Activated T-cell treated with anti-CD3 and anti-CD28 coated beads for 4 hours (primary cell): ENCODE measurements around the gene NTN1.
"Not testable (repeated sequence)": the region's sequence is repeated elsewhere in the genome, so short reads cannot be mapped to it uniquely, and the experiment has no call there.

Experiments used
- DNase-seq: peaks from one replicate; pipeline ENCODE4 v3.0.0-alpha.2; 2020

NTN1 gene

DNA sequence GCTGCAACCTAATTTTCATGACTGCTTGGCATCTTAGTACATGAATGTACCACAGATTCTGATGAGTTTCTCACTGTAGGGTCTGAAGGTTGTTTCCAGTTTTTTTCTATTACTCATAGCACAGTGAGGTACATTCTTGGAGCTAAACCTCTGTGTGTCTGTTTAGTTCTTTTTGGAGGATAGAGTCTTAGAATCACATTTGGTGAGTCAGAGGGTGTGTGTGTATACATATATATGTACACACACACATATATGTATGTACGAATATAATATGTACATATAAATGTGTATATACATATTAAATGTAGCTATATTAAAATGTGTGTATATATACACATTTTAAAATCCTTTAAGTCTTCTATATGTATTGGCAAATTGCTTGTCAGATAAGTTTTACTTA, 72.9 kb downstream of the NTN1 start:
- no peak for DNase-seq

DNA sequence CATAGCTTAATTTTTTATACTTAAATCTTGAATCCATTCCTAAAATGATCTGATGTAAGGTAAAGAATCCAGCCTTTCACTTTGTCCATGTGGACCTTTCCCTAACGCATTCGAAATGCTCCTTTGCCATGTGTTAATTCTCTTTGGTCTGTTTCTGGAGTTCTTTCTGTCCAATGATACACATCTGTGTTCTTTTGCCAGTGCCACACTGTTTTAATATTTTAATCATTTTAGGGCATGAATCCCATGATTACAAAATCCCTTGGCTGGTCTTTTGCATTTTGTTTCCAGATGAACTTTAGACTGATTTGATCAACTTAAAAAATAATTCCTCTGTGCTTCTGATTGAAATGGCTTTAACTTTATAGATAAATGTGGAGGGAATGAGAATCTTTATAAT, 74.1 kb downstream of the NTN1 start:
- no peak for DNase-seq

DNA sequence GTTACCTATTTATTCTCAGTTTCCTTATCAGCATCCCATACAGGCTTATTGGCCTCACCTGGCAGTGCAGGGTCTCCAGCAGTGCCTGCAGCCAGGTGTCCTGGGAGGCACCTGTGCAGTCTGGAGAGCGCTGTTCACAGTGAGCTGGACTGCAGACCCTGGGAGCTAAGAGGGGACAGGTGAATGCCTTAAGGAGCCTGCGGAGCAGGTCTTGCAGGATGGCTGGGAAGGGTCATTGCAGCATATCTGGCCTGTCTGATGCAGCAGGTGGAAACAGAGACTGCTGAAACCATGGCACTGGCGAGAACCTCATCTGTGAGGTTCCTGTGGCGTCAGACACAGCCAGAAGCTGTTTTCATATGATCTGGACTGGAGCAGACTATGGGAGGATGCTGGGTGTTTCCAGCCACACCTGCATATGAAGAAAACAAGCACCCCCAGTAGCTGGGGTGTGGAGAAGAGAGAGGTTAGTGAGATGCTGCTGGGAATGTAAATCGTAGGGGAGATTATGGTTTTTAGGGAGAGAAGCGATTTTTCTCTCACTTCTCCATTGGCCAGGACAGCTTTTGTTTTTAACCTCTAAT, 77.0 kb downstream of the NTN1 start:
- no peak for DNase-seq

DNA sequence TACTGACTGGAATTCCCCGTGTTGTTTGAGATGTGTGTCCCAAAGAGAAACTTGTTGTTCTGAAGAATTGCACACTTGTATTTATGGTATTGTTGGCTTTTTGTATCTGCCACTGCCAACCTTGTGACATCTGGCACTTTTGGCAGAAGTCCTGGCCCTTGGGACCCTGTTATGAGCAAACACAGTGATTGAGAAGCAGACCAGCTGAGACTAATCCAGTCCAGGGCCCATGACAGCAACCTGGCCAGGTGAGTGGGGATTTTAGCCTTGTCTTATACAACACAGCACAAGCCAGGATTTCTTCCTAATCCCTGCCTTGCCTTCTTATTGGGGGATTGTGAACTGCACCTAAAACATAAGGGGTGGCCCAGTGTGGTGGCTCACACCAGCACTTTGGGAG, 80.0 kb downstream of the NTN1 start:
- DNase-seq, result no peak

DNA sequence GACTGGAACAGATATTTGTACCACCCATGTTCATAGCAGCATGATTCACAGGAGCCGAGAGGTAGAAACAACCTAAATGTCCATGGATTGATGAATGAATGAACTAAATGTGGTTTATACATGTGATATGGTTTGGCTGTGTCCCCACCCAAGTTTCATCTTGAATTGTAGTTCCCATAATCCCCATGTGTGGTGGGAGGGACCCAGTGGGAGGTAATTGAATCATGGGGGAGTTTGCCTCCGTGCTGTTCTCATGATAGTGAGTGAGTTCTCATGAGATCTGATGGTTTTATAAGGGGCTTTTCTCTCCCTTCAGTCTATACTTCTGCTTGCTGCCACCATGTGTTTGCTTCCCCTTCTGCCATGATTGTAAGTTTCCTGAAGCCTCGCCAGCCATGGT, 81.9 kb downstream of the NTN1 start:
- not testable (repeated sequence) for DNase-seq

DNA sequence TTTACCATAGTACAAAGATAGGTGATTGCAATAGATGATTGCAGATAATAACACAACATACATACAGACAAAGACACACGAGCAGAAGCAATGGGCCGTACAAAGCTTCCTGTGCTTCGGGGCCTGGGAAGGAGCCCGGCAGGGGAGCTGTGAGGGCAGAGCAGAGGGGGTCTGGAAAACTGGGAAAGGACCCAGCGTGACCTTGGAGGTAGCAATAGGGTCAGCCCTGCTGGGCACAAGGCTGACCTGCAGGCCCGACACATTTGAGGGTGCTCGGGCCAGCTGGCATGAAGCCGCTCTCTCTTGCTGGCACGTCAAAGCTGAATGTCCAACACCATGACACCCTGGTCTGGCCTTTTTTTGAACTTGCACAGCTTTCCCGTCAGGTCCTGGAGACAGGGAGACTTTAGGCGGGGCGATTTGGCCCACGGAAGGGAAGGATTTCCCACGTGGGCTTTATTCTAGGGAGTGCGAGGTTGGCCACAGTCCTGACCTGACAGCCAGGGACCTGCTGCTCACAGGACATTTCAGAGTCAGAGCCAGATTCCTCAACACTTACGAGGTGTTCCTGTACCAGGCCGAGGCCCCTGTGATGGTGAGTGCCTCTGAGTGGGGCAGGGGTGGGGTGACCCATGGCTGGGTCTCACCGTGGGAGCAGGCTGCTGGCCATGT, 83.2 kb downstream of the NTN1 start:
- no peak for DNase-seq

DNA sequence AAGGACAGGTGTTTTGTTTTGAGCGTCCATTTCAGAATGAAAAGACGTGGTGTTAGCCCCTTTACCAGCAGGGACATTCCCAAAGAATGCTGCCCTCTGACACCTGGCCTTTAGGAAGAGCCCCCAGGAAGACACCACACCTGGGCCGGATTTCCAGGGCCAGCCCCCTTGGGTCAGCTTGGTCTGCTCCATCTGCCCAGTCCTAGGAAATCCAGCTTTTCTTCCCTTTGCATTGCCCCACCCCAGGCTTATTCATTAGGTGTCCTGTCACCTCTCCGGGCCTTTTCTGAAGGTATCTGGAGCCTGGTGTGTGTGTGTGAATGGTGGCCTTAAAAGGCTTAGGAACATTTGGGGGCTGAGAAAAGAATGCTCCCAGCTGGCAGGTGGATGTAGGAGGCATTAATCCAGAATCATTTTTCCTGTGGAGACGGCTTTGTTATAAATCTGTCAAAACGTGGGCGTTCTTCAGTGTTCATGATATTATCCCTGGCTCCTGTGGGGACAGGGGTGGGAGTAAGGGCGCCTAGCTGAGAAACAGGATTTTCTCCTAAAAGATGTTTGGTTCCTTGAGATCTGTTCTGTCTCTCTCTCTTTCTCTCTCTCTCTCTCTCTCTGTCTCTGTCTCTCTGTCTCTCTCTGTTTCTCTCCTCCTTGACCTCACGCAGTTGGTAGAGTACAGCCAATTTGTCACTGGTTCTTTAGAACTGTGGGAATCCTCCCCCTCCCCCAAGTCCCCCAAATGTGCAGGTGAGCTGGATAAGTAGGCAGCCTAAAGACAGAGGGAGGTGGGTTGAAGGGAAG, 84.0 kb downstream of the NTN1 start:
- DNase-seq, result no peak

DNA sequence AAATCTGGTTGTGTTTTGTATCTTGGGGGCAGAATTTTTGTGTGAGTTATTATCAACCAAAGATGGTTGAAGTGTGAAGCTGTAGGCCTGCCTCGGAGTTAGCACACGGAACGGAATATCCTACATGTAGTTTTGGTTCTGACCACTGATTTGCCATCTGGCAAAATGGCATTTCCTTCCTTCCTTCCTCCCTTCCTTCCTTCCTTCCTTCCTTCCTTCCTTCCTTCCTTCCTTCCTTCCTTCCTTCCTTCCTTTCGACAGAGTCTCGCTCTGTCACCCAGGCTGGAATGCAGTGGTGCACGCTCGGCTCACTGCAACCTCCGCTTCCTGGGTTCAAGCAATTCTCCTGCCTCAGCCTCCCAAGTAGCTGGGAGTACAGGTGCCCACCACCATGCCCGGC, 85.0 kb downstream of the NTN1 start:
- DNase-seq, result not testable (repeated sequence)

DNA sequence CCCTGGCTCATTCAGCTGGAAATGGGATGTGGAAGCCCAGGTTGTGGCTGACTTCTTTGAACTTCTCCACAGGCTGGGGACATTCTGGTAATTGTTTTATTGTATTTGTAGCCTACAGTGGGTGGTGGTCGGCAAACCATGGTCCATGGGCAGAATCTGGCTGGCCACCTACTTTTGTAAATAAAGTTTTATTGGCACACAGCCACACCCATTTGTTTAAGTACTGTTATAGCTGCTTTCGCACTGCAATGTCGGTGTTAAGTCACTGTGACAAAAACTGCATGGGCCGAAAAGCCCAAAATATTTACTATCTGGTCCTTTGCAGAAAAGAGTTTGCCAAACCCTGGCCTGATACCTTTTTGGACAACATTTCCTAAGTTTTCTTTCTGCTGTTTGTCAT, 86.2 kb downstream of the NTN1 start:
- DNase-seq, result no peak

DNA sequence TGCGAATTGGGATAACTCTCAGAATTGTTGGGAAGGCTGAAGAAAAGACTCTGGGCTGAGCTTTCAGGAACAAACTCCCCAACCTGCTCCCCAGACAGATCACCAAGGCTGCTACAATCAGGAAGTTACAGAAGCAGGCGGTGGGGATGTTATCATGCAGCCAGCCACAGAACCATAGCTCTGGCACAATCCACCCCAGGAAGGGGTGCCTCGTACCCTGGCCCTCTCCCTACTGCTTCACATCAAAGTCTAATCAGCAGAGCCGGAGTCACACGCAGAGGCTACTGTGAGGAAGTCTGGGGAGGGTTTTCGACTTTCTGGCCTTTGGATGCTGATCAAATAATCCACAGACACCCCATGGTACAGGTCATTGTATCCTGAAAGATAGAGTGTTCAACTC, 86.8 kb downstream of the NTN1 start:
- DNase-seq, result no peak

DNA sequence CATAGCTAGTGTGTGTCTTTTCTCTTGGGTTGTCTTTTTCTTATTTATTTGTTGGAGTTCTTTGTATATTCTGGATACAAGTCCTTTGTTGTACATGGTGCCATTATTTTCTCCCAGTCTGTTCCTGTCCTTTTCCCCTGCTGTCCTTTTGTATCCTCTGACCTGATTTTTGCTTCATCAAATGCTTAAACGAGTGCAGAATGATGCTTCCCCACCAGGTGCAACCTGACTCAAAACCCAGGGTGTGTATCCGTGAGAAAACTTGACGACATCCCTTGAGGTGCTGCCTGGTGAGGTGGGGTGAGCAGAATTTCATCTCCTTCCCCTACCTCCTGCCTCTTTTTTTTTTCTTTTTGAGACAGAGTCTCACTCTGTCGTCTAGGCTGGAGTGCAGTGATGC, 88.6 kb downstream of the NTN1 start:
- no peak for DNase-seq

DNA sequence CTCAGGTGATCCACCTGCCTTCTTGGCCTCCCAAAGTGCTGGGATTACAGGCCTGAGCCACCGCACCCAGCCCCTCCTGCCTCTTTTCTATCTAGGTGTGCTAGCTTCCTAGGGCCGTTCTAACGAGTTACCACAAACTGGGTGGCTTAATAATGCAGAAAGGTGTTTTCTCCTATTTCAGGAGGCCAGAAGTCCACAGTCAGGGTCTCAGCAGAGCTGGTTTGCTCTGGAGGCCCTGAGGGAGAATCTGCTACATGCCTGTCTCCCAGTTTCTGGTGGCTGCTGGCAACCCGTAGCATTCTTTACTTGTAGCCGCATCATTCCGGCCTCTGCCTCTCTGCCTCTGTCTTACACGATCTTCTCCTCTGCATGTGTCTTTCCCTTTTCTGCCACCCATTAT, 89.2 kb downstream of the NTN1 start:
- no peak for DNase-seq

DNA sequence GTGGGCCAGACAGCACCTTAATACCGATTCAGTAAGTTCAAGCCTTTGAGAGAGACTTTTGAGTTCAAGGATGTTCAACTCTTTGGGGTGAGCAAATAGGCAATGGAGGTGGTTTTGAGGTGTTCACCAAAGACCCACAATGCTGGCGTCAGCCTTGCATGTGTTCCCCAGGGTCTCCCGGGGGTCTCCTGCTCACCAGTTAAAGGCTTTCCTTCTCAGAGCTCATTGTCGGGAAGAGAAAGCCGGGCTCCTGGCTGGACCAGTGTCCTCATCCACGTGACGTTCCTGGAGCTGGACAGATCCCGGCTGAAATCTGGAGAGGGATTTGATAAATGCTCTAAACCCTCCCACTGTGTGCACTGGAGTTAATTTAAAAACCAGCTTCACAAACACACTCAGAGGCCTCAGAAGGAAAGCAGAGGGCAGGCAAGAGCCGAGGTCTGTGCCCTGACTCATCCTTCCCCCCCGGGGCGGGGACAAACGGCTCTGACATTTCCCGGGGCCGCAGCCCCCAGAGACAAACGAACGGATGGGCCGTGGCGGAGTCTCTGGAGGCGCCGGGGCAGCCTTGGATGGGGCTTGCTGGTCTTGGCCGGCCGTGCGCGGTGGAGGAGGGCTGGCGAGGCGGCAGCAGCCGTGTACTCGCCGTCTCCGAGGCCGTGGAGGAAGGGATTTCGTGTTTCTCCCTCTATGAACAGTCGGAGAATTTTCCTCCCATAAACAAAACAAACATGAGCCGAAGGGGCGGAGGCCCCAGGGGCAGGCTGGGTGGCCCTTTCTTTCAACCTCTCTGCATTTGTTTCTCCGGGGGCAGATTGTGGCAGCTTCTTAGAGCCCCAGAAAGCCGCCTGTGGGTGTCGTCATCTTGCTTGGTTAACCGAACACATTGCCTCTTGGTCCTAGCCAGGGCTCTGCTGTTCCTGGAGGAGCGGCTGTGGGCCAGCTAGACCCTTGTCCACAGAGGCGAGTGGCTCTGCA, 94.2 kb downstream of the NTN1 start:
- DNase-seq, result peak; percentile 42

DNA sequence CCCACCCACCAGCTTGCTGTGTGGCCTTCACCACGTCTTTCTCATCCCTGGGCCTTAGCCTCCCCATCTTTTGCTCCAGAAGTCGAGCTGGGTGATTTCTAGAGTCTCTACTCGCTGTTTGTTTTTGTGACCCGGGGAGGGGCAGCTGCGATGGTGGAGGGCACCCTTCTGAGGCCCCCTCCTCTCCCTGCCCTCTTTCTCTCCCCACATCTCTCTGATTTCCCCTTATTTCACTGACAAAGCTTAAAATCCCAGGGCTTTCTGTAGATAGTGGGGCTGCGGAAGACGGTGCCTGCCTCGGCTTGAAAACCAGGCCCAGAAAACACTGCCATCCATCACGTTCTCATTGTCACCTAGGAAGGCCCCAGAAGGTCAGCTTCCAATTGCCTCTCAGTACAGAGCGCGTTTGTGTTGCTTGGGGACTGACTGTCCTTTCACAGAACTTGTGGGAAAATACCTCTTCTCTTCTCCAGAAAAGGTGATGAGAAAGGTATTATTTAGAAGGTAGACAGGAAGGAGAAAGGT, 95.1 kb downstream of the NTN1 start:
- no peak for DNase-seq

DNA sequence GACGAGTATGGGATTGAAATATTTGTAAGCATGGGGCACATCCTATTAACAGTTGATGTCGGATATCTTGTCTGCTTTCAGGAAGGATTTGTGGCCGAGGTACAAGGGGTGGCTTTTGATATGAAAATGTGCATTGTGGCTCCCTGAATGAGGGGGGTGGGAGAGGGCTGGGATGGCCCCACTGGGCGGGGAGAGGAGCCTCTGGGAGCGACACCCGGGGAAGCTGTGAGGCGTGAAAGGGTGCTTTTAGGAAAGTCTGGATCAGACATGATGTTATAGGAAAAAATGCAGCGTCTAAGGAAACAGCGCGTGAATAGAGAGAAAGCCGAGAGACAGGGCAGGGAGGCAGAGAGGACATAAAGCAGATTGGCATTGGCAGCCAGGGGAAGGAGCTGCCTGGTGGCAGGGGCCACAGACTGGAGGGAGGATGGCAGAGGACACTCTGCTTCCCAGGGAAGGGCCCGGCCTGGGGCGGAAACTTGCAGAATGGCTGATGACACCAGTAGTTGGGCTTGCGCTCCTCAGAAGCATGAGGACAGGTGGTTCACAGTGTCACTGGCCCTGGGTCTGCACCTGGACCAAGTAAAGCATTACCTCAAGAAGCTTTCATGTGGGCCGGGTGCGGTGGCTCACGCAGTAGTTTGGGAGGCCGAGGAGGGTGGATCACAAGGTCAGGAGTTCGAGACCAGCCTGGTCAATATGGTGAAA, 95.7 kb downstream of the NTN1 start:
- DNase-seq, result no peak

DNA sequence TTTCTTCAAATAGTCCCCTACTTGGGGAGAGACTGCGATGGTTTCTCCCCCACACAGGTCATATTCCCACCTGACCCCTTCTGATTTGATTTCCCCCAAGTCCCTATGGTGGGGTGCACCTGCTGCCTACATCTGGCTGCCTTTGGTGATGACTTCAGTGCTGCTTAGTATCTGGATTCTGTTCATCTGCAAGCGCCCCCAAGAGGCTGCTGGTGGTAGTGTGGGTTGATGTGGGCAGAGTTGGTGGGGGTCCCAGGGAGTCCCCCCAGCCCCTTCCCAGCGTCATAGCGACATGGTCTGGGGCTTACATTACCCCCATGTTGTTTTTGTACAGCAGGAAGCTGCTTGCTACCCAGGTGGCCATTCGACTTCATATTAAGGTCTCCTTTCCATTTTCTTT, 99.2 kb downstream of the NTN1 start:
- DNase-seq, result no peak

DNA sequence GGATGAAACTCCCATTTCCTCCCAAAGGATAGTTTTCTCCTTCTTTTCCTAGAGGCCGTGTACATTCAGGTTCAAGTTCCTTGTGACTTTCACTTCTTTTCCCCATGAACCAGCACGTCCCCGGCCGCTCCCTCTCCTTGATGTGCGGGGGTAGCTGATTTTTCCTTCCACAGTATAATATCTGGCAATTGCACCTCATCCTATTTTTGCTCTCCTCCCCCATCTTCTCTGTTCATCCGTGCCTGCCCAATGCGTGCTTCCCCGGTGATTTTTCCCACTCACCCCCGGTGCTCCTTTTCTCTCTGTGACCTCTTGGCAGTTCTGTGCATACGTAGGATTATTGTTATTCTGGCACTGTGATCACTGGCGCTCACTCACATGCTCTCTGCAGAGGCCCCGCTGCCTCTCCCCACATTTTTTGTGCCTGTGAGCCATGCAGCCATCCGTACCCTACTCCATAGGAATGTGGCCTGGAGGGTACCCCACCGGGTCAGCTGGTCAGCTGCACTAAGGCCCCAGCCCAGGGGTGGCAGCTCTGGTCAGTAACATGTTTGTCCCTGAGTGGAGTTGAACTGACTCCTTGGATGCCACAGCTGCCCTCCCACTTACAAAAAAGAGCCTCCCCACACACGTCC, 100.0 kb downstream of the NTN1 start:
- no peak for DNase-seq

DNA sequence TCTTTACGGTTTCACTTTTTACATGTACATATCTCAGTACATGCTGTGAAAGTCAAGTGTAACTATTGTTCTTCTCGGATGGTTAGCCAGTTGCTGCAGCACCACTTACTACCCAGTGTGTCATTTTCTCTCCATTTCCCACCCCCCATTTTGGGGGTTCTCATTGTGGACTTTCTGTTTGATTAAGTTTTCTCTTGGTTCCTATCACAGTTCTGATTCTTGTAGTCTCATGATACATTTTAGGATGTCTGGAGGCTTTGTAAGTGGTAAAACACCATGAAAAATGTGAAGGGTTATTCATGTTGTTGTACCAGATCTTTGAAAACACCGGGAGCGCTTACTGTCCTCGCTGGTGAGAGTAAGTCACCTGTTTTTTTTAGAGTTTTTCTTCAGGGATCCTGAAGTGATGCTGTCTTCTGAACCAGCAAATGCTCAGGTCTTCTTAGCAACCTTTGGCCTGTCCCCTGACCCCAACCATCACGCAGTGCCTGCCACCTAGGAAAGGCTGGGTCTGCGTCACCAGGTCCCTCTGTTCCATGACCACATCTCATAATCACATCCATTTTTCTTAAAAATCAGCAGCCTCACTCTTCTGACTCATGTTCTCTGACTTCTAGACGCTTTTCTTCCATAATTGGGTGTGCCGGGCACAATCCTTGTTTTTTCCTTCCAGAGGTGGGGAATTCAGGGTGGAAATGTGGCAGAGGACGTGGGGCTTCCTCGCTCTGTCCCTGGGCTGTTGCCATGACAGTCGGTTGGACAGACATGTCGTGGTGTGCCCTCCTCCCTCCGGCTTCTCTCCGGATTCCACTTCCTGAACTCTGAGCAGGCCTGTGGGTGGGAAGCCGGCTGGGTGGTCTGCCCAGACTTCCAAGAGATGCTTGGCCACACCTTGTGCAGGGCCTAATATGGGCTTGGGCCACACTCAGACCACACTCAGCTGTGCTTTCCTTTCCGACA, 102.6 kb downstream of the NTN1 start:
- no peak for DNase-seq

DNA sequence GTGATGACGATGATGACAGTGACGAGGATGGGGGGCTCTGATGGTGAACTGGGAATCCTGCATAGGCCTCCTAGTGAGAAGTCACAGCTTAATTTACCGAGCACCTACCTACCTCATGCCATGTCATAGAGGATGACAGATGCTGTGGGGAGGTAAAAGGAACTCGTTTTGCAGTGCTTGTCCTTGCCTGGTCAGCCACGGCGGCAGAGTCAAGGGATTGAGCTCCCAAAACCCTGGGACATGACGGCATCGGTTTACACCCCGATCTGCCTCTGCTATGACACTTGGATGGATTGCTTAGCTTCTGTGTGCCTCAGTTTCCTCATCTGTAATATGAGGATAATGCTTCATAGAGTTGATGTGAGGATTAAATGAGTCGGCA, 103.2 kb downstream of the NTN1 start:
- no peak for DNase-seq

DNA sequence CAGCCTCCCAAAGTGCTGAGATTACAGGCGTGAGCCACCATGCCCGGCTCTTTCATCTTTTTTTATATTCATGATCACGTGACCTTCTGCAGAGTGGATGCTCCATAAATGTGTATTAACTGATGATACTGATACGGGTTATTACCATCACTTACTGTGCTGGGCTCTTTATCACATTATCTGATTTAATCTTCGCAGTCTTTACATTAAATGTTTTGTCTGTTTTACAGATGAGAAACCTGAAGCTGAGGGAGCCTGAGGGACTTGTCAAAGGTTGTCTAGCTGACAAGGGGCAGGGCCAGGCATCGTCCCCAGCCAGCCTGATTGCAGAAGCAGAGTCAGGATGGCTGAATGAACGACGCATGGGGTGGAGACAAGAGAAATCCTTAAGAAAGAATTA, 104.4 kb downstream of the NTN1 start:
- no peak for DNase-seq

DNA sequence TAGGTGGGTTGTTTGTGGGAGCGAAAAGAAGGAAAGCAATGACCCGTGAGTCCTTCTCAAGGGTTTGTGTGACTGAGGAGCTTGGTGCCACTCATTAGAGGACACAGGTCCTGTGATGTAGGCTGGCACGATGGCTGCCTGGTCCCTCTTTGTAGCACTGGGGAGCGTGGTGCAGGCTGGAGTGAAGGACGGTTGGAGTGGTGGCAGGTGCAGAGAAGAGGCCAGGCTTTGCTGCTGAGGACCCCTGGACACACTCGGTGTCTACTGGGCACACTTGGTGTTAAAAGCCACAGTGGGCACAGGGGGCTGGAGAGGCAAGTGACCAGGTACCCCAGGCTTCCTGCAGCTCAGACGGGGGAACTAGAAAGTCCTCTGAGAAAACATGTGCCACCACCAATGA, 106.0 kb downstream of the NTN1 start:
- DNase-seq, result no peak
